Panc1 (cell line): ENCODE results near the gene ARID4A. TPM values are rescaled to one million over a fixed set of nuclear protein-coding genes. Genes with fewer than 3 reads are reported as not detected.
A peak's percentile ranks its signal among the peaks of the same experiment; 100 is the strongest.

Experiments
- ATAC-seq: fragments of 200-7000 bp; cut with Tn5 transposase; 2 replicates; pipeline ENCODE4 v1.9.1; 2020; ENCODE audit warnings: mild to moderate bottlenecking, moderate library complexity
- BruUV-seq: library from RNA; stranded (reverse); fragments of 400-500 nt; replicated peaks from 2 replicates; lab custom pipeline; 2021; lab: Mats Ljungman, UMichigan
- CTCF ChIA-PET: fragments of 300-600 bp; sonication (Branson Sonifier 250); formaldehyde crosslinking; loops from one replicate; lab custom pipeline; 2022; ENCODE audit warnings: antibody characterized with exemption; lab: Charles Lee
- POLR2A ChIA-PET: fragments of 300-600 bp; sonication (Branson Sonifier 250); formaldehyde crosslinking; loops from one replicate; lab custom pipeline; 2022; ENCODE audit warnings: antibody characterized with exemption; lab: Charles Lee
- DNase-seq: peaks from one replicate; pipeline ENCODE4 v3.0.0-alpha.2; 2010; ENCODE audit warnings: low read depth, low spot score
- H3K27ac ChIP-seq: 2 replicates; pipeline ENCODE4 v1.5.1; 2011; ENCODE audit warnings: mild to moderate bottlenecking, low read length, inconsistent platforms
- H3K27me3 ChIP-seq: fragments of 200-500 bp; sonication (Bioruptor generic); 2 replicates; pipeline ENCODE4 v1.6.0; 2014; ENCODE audit warnings: low read length, inconsistent platforms; ENCODE audit not compliant: control insufficient read depth, insufficient read depth
- H3K36me3 ChIP-seq: fragments of 200-500 bp; sonication (Bioruptor generic); 2 replicates; pipeline ENCODE4 v1.5.1; 2014; ENCODE audit warnings: inconsistent platforms, mild to moderate bottlenecking, low read length, moderate library complexity; ENCODE audit not compliant: control insufficient read depth, insufficient read depth
- H3K4me1 ChIP-seq: 2 replicates; pipeline ENCODE4 v1.5.1; 2011; ENCODE audit warnings: inconsistent platforms, mild to moderate bottlenecking, low read length, moderate library complexity; ENCODE audit not compliant: control insufficient read depth, insufficient read depth
- H3K4me3 ChIP-seq, 2 experiments: 2 replicates each; pipeline ENCODE4 v1.5.1; 2011 to 2012; ENCODE audit warnings: low read depth in 2 of 2, low read length in 2 of 2, mild to moderate bottlenecking in 2 of 2, inconsistent platforms in 1 of 2, moderate library complexity in 1 of 2
- H3K9me3 ChIP-seq: fragments of 200-500 bp; sonication (Bioruptor generic); 2 replicates; pipeline ENCODE4 v1.5.1; 2014; ENCODE audit warnings: low read depth, mild to moderate bottlenecking, inconsistent platforms, low read length, moderate library complexity; ENCODE audit not compliant: control insufficient read depth, insufficient read depth
- CTCF ChIP-seq: fragments of 450-650 bp; IDR thresholded peaks from 2 replicates; pipeline ENCODE4 v1.5.1; 2017; ENCODE audit warnings: mild to moderate bottlenecking
- POLR2AphosphoS5 ChIP-seq: IDR thresholded peaks from 2 replicates; pipeline ENCODE4 v1.6.1; 2012; ENCODE audit warnings: mild to moderate bottlenecking, low read depth, low read length, moderate library complexity
- REST ChIP-seq, 2 experiments: IDR thresholded peaks; 2 replicates each; pipeline ENCODE4 v1.6.1; 2011 to 2012; ENCODE audit warnings: low read depth in 2 of 2, control low read depth in 1 of 2, low read length in 1 of 2, mild to moderate bottlenecking in 1 of 2, moderate library complexity in 1 of 2; ENCODE audit not compliant: insufficient read depth in 1 of 2
- SIN3A ChIP-seq: IDR thresholded peaks from 2 replicates; pipeline ENCODE4 v1.6.1; 2012; ENCODE audit warnings: low read depth, mild to moderate bottlenecking, low read length, moderate library complexity, borderline replicate concordance; ENCODE audit not compliant: insufficient read depth
- TCF7L2 ChIP-seq: IDR thresholded peaks from 2 replicates; pipeline ENCODE4 v1.6.1; 2011; ENCODE audit warnings: mild to moderate bottlenecking, low read depth, low read length, inconsistent platforms
- in situ Hi-C: cut with HindIII; loops from 2 replicates; pipeline ENCODE4 v1.10.0; 2016; ENCODE audit warnings: low sequenced_read_pairs, low pct_unique_long_range_greater_than_20kb
- intact Hi-C: fragments of 100-400 bp; cut with micrococcal nuclease; formaldehyde crosslinking; loops from one replicate; pipeline ENCODE4 v1.10.0; 2022; ENCODE audit not compliant: unreplicated experiment
- total RNA-seq: library from RNA; stranded (reverse); gene quantifications from one replicate; pipeline ENCODE4 v1.2.1, GENCODE V29; 2021; ENCODE audit not compliant: unreplicated experiment

The ARID4A gene
- total RNA-seq, 1 experiment from 2014 or later, result 11.4 TPM

DNA sequence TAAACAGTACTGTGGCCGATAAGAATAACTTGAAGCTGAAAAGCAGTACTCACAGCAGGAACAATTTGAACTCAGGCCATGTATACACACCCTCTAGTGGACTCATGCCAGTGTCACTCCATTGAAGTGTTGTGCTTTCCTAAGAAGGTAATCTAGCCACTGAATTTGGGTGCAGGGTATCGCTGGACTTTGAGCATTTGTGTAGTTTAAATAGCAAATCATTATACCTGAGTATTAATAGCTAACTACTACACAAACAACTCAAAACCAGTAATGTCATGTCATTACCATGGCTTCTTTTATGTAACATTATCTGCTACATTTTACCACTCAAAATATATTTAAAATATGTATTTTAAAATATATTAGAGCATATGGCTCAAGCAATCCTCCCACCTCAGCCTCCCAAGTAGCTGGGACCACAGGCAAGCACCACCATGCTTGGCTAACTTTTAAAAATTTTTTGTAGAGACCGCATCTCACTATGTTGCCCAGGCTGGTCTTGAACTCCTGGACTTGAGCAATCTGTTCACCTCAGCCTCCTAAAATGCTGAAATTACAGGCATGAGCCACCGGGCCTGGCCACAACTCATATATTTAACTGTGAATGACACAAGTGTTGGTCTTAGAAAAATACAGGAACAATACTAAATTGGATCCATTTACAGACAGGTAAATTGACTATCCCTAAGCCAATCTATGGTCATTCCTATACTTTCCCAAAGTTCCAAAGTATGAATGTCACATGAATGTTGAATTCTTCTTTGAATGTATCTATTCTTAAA is 25.6 kb upstream of the ARID4A start:
- CTCF ChIA-PET, result no interaction called here

More for the DNA sequence above, 25.6 kb upstream of the ARID4A start:
- Histone ChIP-seq H3K4me1 (peaks cover 5% of the 10 kb centered on the region; the same call in 1 of the 2 replicates), H3K9me3 (no peaks in the 10 kb centered on the region), H3K27me3 (no peaks in the 10 kb centered on the region), H3K36me3 (peaks cover 12% of the 10 kb centered on the region; the same call in 1 of the 2 replicates), H3K4me3 (no peak overlapping the region), H3K27ac (no peak overlapping the region)
- ATAC-seq (peak; percentile 68; the same call in 1 of the 2 replicates), DNase-seq (no peak)
- BruUV-seq, result no TSS peak
- in situ Hi-C loops (no loop called here), intact Hi-C loops (no loop called here)
- POLR2A ChIA-PET, result no interaction called here
- TF ChIP-seq POLR2AphosphoS5, result no peak
- TF ChIP-seq REST (IDR thresholded peaks at IDR 0.05; ENCODE audit: insufficient read depth in 1 of 2, low read depth in 2 of 2, low read length in 1 of 2), result no peak
- no peak for TF ChIP-seq TCF7L2
- TF ChIP-seq SIN3A, result no peak
- peak; percentile 22; the same call in 1 of the 2 replicates for TF ChIP-seq CTCF
